NCI-H1105 treated with DMSO at 0.1 percent for 48 hours (cell line): ENCODE results near the gene ME1.
"Not testable (repeated sequence)": the region's sequence is repeated elsewhere in the genome, so short reads cannot be mapped to it uniquely, and the experiment has no call there.

Source experiments
- DNase-seq: peaks from one replicate; lab custom pipeline; 2025; lab: John Stamatoyannopoulos, UW

ME1 gene

DNA sequence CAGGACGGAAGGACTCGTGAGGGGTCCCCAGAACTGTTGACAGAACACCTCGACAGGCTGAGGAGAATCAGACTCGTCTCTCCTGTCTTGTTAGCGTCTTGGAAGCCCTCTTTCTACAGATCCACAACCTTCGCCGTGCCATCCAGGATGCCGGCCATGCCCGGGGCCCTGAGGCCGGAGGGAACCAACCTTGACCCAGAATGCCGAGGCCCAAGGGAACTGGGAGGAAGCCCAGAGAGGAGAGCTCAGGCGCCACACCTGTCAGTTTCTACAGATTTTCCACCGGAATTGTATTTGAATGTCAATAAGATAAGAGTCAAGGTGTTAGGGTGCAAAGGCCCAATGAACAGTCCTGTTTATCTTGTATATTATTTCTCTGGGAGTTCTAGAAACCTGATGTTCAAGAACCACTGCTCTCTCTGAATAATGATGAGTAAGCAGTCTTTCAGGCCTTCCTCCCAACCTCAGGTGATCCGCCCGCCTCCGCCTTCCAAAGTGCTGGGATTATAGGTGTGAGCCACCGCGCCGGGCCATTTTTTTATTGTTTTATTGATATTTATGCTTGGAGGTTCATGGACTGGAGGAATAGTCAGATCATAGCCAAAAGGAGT lies 799 bp upstream of the ME1 start:
- DNase-seq = no peak

DNA sequence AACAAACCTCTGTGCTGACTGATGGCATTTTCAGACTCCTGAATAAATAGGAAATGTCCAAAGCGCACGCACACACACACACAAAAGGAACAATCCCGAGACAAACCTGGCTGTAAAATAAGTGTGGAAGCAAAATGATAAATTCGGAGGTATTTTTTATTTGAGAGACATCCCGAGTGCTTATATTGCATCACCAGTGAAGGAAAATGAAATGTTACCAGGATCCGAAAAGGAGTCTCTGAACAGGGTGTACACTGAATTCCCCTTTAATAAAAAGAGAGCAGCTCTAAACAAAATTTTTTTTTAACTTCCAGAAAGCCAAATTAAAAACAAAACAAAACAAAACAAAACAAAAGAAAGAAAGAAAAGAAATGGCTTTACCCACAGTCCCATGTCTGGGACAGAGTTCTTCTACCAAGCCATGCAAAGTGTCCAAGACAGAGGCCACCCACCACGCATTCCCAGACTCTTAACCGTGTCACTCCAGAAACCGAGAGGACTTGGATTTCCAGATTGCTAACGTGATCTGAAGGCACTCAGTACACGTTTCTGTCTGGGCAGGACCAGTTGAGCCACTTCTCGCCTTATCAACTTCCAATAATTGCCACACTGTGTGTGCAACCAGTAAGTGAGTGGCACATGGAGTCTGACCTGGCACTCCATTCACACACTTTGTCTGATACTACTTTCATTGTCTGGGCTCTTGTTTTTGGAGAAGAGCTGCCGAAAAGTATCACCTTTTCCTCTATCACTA lies 817 bp downstream of the ME1 start:
- no peak for DNase-seq

DNA sequence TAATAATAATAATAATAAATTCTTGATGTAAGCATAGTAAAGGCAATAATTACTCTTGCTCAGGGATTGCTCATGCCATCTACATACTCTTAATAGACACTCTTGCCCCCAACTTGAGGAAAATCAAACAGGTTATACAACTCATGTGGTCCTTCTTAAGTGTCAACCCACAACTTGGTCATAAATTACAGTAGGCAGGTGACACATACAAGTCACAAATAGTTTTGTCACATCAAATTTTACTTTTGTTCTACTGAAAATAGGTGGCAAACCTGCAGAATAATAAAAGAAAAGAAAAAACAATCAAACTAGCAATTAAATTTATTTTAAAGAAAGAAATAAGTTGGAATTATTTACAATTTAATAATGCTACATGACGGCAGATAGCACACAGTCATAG lies 1.6 kb downstream of the ME1 start:
- DNase-seq = no peak

DNA sequence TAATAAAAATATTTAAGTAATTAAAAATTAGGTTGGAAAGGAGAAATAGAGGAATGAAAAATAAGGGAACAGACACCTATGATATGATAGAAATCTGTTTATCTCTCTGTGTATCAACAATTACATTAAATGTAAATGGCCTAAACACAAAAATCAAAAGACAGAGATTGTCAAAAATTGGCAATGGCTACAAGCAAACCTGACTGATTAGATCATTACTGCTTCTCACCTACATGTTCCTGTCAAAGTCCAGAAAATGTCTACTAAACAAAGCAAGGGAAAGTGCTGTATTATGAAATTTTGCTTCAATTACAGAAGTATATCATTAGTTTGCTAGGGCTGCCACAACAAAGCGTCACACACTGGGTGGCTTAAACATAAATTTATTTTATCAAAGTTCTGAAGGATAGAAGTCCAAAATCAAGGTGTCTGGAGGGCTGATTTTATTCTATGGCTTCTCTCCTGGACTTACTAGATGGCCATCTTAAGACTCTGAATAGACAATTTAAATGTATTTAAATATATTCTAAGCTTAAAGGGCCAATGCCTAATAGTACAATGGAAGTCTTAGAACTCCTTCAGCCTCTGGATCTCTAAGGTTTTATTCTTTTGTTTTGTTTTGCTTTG lies 6.3 kb downstream of the ME1 start:
- DNase-seq = no peak

DNA sequence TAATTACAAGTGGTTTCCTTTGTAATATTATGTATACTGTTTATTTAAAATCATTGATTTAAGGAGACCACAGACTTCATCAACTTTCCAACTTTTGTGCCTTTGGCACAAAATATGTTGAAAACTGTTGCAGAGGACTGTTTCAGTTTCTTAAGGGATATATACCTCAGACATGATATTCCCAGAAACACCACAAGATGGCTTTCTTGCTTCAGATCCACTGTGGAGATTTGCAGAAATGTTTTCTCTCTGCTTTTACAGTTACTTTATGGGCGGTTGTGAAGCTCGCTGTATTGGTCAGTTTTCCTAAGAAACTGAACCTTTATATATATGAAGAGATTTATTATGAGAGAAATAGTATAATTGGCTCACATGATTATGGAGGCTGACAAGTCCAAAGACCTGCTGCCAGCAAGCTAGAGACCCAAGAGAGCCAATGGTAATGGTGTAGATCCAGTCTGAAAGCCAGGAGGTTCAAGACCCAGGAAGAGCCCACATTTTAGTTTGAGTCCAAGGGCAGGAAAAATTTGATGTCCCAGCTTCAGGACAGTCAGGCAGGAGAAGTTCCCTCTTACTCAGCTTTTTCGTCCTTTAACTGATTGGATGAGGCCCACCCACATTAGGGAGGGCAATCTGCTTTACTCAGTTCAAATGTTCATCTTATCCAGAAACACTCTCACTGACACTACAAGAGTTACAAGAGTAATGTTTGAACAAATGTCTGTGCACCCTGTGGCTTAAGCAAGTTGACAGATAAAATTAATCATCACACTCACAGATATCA lies 12.8 kb downstream of the ME1 start:
- DNase-seq = peak; percentile 59

DNA sequence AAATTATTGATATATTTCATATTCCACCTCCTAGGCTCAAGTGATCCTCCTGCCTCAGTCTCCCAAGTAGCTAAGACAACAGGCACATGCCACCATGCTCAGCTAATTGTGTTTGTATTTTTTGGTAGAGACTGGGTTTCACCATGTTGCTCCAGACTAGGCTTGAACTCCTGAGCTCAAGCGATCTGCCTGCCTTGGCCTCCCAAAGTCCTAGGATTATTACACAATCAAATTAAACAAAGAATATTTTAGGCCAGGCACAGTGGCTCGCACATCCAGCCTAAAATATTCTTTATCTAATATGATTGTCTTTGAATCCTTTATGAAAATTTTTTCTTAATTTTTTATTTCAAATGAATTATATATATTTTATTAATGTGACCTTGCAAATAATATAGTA lies 17.8 kb downstream of the ME1 start:
- no peak for DNase-seq

DNA sequence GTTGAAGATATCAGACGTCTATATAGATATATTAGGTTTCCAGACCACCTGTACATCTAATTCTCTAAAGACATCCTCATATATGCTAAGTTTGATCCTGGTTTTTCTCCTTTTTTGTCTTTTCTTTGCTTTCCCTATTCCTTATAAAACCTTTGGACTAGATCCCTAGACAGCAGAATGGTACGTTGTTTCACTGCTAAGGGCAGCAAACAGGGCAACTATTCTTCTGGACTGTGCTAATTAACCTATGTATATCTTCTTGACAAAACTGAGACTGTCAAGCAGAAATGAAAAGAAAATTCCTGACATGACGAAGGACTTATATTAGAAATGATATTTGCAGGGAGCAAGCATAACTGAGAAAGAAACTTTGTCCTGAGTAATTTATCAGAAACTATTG lies 19.1 kb downstream of the ME1 start:
- no peak for DNase-seq

DNA sequence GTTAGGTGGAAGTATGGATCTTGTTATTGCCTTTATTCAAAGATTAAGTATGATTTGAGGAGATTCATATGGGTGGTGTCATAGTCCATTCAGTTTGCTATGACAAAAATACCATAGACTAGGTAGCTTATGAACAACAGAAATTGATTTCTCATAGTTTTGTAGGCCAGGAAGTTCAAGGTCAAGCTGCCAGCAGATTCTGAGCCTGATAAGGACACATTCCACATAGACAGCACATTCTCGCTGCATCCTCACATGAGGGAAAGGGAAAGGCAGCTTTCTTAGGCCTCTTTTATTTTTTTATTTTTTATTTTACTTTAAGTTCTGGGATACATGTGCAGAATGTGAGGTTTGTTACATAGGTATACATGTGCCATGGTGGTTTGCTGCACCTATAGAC lies 27.7 kb downstream of the ME1 start:
- no peak for DNase-seq

DNA sequence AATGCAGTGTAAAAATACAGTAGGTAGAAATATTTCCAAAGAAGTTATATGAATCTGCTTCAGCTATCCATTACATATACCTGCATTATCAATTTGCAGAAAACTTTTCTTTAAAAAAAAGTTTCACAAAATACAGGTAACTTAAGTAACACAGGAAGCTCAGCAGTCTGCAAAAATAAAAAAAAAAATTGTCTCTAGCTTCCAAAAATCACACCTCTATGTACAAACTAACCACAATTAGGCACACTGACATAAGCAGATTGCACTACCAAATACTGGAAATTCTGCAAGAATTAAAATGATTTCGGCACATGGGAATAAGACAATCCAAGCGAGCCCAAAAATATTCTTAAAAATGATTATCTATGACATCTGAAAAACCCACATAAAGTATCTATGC lies 41.2 kb downstream of the ME1 start:
- DNase-seq = no peak

DNA sequence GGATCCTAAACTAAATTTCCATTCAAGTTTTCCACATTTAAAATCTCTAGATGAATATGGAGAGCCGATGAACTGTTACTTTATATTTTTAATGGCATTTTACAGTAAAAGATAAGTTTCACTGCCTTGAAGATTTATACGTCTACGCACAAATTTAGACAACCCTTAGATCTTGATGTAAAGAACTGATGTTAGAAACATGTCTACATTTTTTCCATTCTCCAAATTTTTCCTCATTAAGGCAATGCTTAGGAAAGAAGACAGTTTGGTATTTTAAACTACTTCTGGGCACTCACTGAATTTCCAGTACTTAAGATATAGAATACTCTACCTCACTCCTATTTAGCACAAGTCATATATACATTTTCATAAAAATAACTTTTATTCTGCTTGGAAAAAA lies 45.4 kb downstream of the ME1 start:
- no peak for DNase-seq

DNA sequence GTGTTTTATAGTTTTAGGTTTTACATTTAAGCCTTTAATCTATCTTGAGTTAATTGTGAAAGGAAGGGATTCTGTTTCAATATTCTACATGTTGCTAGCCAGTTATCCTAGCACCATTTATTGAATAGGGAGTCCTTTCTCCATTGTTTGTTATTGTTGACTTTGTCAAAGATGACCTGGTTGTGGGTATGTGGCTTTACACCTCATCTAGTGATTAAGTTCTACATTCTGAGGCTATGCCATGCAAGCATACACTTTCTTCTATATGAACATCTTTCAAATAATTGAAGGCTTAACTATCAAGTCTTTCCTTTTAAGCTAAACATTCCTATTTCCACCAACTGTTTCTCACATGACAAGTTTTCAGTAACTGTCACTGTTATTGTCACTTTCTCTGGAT lies 46.1 kb downstream of the ME1 start:
- no peak for DNase-seq

DNA sequence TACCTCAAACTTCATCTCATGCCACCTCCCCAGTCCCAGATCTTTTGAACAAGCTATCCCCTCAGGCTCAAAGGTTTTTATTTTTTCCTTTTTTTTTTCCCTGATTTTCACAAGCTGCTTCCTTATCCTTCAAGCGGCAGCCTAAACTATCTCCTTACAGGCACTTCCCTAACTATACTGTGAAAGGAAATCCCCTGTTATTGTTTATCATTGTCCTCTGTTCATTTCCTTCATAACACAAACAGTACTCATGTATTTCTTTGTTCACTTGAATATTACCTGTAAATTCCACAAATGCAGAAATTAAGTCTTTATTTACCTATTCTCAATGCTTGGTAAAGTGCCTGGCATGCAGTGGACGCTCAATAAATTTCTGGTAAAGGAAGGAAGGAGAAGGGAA lies 48.9 kb downstream of the ME1 start:
- no peak for DNase-seq

DNA sequence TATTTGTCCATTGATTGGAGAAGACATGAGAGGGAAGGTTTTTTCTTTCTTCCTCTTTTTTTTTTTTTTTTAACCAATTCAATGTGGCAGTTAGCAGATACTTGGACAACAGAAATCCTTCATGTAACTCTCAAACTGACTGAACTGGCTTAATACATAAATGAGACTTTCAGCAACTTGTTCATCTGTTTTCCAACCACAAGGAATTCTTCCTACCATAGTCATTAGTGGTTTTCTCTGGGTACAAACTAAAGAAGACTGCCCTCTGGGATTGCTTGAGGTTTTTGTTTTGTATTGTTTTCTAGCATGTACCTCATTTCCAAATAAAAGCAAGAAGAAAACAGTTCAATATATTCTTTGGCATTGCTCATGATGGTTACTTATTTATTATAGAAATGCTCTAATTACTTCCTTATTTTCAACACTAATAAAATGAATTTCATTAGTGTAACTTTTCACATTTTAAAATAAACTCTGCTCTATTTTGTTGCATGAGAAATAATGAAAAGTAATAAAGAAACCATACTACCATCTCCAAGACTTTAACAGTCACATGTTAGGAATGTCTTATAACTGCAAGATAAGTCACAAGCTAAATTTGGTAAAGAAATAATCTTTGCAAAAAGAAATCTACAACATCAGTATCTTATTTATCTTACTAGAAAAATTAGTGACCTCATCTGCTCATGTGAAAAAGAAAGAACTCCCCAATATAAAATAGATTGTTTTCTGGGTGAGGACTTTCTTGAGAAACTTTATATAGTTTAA lies 52.0 kb downstream of the ME1 start:
- no peak for DNase-seq

DNA sequence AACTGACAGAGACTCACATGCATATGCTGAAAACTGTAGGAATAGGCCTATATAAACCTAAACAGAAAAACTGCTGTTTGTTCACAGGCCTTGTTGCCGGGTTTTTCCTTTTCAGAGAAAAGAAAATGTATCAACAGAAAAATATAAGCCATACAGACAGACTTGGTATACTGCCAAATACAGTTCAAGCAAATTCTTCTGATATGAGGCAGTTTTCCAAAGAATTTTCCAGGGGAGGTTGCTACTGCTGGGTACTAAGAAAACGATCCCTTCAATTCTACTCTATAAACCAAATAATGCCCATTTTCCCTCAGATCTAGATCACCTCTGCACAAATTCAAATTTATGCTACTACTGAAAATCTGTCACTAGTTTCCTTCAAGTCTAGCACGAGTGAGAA lies 59.4 kb downstream of the ME1 start:
- DNase-seq = no peak

DNA sequence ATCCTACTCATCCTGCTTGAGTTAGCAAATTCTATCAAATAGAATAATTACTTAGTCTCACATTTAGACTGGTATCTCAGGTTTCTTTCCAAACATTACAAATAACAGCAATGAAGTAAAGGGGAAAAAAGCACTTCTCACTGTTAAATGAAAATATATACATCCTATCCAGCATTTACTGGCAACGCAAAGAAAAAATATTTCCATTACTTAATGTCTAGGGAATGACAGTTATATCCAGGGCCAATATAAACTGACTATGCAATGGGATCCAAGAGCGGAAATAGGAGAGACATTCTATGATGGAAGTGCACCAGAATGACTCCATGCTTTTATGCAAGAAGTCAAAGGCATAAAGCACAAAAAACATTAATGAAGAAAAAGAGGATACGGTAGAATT lies 60.3 kb downstream of the ME1 start:
- no peak for DNase-seq

DNA sequence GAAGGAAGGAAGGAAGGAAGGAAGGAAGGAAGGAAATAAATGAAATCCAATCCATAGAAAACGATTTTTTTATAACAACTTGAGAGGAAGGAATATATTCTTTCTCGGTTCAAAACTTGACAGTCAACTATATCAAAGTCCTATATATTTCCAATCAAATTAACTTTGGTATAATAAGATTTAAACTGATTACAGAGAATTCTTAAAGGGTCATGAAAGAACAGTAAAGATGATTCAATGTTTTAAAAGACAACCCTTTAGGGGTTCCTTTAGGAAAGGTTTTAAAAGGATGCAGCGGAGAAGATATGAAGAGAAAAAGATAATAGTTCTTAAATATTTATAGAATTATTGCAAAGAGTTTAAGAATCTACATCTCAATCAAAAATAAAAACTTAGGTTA lies 61.2 kb downstream of the ME1 start:
- no peak for DNase-seq

DNA sequence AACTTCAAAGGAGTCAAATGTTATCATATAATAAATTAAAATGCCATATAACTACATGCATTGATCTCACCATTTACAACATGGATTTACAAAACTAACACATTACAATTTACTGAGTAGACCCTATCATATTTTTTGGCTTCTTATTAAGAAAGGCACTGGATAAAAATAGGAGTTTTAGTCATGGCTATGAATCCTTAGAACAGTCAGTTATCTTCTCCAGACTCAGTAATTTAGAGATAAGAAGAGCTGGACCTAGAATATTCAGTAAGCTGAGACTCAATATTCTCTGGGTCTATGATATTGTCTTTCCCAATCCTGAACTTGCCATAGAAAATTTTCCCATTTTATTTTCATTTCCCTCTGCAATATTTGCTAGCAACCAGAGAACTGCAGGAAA lies 62.3 kb downstream of the ME1 start:
- DNase-seq = no peak

DNA sequence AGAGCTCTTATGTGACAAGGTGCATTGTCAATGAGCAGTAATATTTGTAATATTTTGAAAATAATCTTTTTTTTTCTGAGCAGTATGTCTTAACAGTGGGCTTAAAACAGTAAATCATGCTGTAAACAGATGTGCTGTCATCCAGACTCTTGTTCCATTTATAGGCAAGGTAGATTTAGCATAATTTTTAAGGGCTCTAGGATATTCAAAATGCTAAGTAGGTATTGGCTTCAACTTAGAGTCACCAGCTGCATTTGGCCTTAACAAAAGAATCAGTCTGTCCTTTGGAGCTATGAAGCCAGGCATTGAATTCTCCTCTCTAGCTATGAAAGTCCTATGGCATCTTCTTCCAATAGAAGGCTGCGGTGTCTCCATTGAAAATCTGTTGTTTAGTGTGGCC lies 63.7 kb downstream of the ME1 start:
- no peak for DNase-seq

DNA sequence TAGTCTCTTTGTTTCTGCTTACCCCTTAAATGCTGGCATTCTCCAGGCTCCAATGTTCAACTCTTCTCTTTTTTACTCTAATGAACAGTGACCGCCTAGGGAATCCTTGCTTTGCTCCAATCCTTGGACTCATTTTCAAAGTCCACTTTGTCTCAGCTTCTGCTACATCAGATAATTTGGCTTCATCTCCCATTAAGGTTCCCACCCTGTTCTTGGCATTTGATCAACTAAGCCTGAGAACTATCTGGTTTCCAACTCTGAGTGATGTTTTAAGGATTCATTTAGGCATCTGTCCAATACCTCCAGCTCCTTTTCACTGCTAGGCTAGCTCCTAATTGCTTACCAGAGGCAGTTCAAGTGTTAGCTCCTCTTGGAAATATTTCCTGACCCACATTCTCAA lies 64.9 kb downstream of the ME1 start:
- DNase-seq = peak; percentile 11

DNA sequence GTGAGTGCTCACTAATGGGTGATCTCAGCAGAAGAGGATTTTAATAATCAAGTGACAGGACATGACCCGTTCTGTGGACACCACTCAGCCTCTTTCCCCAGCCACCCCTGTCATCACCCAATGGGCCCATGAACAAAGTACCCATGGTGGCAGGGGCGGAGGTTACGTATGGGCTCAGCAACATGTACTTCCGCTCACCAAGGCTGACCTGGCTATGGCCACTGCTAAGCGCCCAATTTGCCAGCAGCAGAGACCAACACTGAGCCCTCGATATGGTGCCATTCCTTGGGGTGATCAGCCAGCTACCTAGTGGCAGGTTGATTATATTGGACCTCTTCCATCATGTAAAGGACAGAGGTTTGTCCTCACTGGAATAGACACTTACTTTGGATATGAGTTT lies 68.5 kb downstream of the ME1 start:
- not testable (repeated sequence) for DNase-seq

DNA sequence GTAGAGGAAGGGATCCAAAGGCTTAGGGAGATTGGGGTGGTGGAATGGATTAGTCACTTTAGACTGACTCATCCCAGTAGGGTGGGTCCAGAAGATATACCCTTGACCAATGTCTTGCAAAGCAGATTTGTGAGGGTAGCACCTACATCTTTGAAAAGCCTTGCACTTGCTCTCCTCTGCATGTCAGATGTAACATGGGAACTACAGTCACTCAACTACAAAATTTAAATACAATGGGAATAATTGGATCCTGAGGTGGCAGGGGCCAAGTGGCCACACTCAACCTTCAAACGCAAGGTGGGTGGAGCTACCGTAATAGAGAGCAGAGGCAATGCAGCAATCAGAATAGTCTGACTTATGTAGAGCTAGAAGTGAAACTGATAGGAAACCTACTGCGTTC lies 71.2 kb downstream of the ME1 start:
- DNase-seq = no peak

DNA sequence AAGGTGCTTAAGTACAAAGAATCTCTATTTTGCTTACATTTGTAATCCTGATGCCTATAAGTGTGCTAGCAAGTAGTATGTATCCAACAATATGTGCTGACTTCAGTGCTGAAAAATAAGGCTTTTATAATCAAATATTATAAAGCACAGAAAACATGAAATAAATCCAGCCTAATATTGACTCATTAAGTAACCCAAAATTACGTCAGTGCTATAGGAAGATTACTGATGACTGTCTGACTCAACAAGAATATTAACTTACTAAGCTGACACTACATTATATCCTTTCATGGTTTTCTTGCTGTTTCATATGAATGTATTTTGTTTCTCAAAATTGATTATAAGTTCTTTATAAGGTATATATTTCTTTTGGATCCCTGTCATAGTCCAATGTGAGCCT lies 76.1 kb downstream of the ME1 start:
- DNase-seq = no peak
